Measurements from ENCODE around the gene SLC24A5. TPM values are rescaled to one million over a fixed set of nuclear protein-coding genes. Genes with fewer than 3 reads are reported as not detected.
A peak's percentile ranks its signal among the peaks of the same experiment; 100 is the strongest.

SLC24A5 gene
- total RNA-seq, 1 experiment from 2014 or later: not detected

DNA sequence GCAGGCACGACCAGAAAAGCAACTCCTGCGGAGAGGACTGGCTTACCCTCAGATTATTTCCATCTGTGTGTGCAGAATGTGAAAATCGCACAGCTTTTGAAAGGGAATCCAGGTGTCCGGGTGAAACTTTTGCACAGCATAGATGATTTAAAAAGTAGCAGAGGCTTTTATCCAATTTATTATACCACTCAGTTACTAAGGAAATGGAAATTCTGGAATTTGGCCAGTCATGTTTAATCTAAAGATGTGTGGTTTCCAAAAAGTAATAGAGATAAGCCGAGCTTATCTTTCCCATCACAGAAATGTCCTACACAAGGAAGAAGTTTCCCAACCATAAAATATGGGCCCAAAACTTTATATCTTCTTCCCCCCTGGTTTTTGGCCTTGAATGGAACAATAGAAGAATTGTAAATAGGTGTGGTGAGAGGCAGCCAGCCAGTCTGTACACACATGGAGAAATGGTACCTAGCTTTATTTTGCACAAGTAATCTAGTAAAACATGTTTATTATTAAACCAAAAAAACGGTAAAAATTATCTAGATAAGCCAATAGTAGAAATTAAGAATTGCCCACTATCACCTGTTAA, 19.3 kb upstream of the SLC24A5 start:
- no peak overlapping the region for H3K27ac ChIP-seq (ENCODE audit: low read length)
- no peaks in the 10 kb centered on the region for H3K4me1 ChIP-seq (ENCODE audit: low read length)
- H3K4me2 ChIP-seq (ENCODE audit: low read depth, low read length, poor library complexity, severe bottlenecking): no peak overlapping the region
- no peaks in the 10 kb centered on the region for H3K9me2 ChIP-seq (replicated peaks; ENCODE audit: insufficient read depth, low read length)
- DNase-seq: no peak
- no peaks in the 10 kb centered on the region for H4K20me1 ChIP-seq (ENCODE audit: insufficient read depth, low read depth, low read length)
- H3K36me3 ChIP-seq (ENCODE audit: insufficient read depth, low read length): no peaks in the 10 kb centered on the region
- H3K9ac ChIP-seq (ENCODE audit: low read length): no peak overlapping the region
- H2AFZ ChIP-seq (ENCODE audit: low read length): no peak overlapping the region
- H3K4me3 ChIP-seq (ENCODE audit: low read length): no peak overlapping the region
- H3K27me3 ChIP-seq (ENCODE audit: low read length): no peaks in the 10 kb centered on the region
- H3K79me2 ChIP-seq (ENCODE audit: low read length): no peaks in the 10 kb centered on the region
- H3K9me3 ChIP-seq (ENCODE audit: low read length): no peaks in the 10 kb centered on the region

DNA sequence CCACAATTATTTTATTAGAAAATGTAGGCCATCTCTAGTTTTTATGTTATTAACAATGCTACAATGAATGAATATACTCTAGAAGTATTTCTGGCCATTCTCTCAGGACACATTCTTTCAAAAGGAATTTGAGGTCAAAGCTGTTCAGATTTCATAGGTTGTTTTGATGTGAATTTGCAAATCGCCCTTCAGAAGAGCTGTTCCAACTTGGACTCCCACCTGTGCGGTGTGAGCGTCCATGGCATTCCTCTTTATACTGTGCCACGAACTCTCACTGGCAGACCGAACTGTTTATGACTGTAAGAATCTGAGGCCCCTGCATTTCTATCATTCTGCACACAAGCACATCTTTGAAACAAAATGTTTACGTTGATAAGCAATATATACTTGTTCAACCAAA, 18.6 kb upstream of the SLC24A5 start:
- Histone ChIP-seq H3K9me3 (ENCODE audit: low read length) (no peaks in the 10 kb centered on the region), H4K20me1 (ENCODE audit: insufficient read depth, low read depth, low read length) (no peaks in the 10 kb centered on the region), H3K4me1 (ENCODE audit: low read length) (no peaks in the 10 kb centered on the region), H3K4me3 (ENCODE audit: low read length) (no peak overlapping the region), H3K9ac (ENCODE audit: low read length) (no peak overlapping the region), H2AFZ (ENCODE audit: low read length) (no peak overlapping the region), H3K36me3 (ENCODE audit: insufficient read depth, low read length) (no peaks in the 10 kb centered on the region), H3K9me2 (replicated peaks; ENCODE audit: insufficient read depth, low read length) (no peaks in the 10 kb centered on the region), H3K27ac (ENCODE audit: low read length) (no peak overlapping the region), H3K79me2 (ENCODE audit: low read length) (no peaks in the 10 kb centered on the region), H3K27me3 (ENCODE audit: low read length) (no peaks in the 10 kb centered on the region), H3K4me2 (ENCODE audit: low read depth, low read length, poor library complexity, severe bottlenecking) (no peak overlapping the region)
- no peak for DNase-seq

DNA sequence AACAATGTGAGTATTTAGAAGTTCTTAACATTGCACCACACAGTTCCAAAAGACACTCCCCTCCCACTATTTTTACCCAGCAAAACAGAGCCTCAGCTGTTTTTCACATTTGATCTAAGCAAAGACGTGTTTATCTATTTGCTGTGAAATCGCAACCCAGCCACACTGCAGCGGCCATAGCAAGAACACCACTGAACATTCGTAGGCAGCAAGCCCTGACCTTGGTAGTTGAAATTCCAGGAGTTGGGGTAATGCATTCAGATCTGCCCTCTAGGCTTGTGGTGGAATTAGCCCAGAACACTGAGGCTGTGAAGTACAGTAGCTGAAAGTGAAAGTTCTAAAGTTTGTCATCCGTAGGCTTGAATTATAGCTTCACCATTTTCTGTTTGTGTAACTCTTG, 17.1 kb upstream of the SLC24A5 start:
- no peak overlapping the region for H2AFZ ChIP-seq (ENCODE audit: low read length)
- H3K4me1 ChIP-seq (ENCODE audit: low read length): no peaks in the 10 kb centered on the region
- no peaks in the 10 kb centered on the region for H3K36me3 ChIP-seq (ENCODE audit: insufficient read depth, low read length)
- no peaks in the 10 kb centered on the region for H3K9me3 ChIP-seq (ENCODE audit: low read length)
- no peaks in the 10 kb centered on the region for H3K27me3 ChIP-seq (ENCODE audit: low read length)
- no peak overlapping the region for H3K4me2 ChIP-seq (ENCODE audit: low read depth, low read length, poor library complexity, severe bottlenecking)
- no peak overlapping the region for H3K9ac ChIP-seq (ENCODE audit: low read length)
- no peak overlapping the region for H3K4me3 ChIP-seq (ENCODE audit: low read length)
- H3K27ac ChIP-seq (ENCODE audit: low read length): no peak overlapping the region
- H4K20me1 ChIP-seq (ENCODE audit: insufficient read depth, low read depth, low read length): no peaks in the 10 kb centered on the region
- H3K9me2 ChIP-seq (replicated peaks; ENCODE audit: insufficient read depth, low read length): no peaks in the 10 kb centered on the region
- no peaks in the 10 kb centered on the region for H3K79me2 ChIP-seq (ENCODE audit: low read length)
- DNase-seq: no peak

DNA sequence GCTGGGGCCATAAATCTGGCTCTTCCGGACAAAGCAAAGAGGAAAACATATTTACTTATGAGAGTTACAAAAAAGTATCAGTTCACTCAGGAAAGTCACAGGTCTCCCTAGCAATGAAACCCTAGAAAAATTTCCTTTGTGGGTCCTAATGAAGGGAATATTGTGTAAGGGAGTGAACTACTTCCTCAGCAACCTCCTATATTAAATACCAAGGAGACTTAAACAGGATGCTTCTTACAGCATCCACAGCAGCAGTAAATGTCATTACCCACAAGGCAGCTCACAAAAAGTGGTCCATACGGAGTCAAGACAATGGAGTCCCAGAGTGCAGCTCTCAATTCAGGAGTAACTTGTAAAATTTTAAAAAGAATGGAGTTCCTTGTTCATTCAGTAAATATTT, 14.9 kb upstream of the SLC24A5 start:
- Histone ChIP-seq H3K9me3 (ENCODE audit: low read length) (no peaks in the 10 kb centered on the region), H2AFZ (ENCODE audit: low read length) (no peak overlapping the region), H3K4me3 (ENCODE audit: low read length) (no peak overlapping the region), H3K27me3 (ENCODE audit: low read length) (no peaks in the 10 kb centered on the region), H3K4me1 (ENCODE audit: low read length) (no peaks in the 10 kb centered on the region), H3K4me2 (ENCODE audit: low read depth, low read length, poor library complexity, severe bottlenecking) (no peak overlapping the region), H3K9me2 (replicated peaks; ENCODE audit: insufficient read depth, low read length) (no peaks in the 10 kb centered on the region), H3K36me3 (ENCODE audit: insufficient read depth, low read length) (no peaks in the 10 kb centered on the region), H3K79me2 (ENCODE audit: low read length) (no peaks in the 10 kb centered on the region), H4K20me1 (ENCODE audit: insufficient read depth, low read depth, low read length) (no peaks in the 10 kb centered on the region), H3K9ac (ENCODE audit: low read length) (no peak overlapping the region), H3K27ac (ENCODE audit: low read length) (no peak overlapping the region)
- no peak for DNase-seq

DNA sequence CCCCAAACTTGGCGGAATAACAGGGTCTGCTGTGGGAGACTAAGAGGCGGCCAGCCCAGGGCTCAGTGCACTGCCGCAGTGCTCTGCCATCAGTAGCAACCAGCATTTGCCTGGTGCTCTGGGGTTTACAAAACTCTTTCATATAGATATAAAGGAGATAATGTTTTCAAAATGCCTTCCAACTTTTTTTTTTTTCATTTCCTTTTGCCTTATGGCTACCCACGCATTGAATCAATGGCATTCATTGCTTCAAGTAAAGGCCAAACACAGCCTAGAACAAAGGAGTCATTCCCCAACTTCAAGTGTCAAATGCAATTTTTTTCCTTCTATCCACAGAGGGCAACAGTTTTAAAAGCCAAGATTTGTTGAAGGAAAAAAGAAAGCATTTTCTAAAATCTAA, 11.6 kb upstream of the SLC24A5 start:
- no peak overlapping the region for H3K4me2 ChIP-seq (ENCODE audit: low read depth, low read length, poor library complexity, severe bottlenecking)
- H3K27ac ChIP-seq (ENCODE audit: low read length): no peak overlapping the region
- H4K20me1 ChIP-seq (ENCODE audit: insufficient read depth, low read depth, low read length): no peaks in the 10 kb centered on the region
- H3K27me3 ChIP-seq (ENCODE audit: low read length): no peaks in the 10 kb centered on the region
- H3K9me2 ChIP-seq (replicated peaks; ENCODE audit: insufficient read depth, low read length): no peaks in the 10 kb centered on the region
- H3K4me1 ChIP-seq (ENCODE audit: low read length): no peaks in the 10 kb centered on the region
- DNase-seq: no peak
- no peaks in the 10 kb centered on the region for H3K36me3 ChIP-seq (ENCODE audit: insufficient read depth, low read length)
- H3K4me3 ChIP-seq (ENCODE audit: low read length): no peak overlapping the region
- H2AFZ ChIP-seq (ENCODE audit: low read length): no peak overlapping the region
- no peaks in the 10 kb centered on the region for H3K79me2 ChIP-seq (ENCODE audit: low read length)
- no peak overlapping the region for H3K9ac ChIP-seq (ENCODE audit: low read length)
- no peaks in the 10 kb centered on the region for H3K9me3 ChIP-seq (ENCODE audit: low read length)

DNA sequence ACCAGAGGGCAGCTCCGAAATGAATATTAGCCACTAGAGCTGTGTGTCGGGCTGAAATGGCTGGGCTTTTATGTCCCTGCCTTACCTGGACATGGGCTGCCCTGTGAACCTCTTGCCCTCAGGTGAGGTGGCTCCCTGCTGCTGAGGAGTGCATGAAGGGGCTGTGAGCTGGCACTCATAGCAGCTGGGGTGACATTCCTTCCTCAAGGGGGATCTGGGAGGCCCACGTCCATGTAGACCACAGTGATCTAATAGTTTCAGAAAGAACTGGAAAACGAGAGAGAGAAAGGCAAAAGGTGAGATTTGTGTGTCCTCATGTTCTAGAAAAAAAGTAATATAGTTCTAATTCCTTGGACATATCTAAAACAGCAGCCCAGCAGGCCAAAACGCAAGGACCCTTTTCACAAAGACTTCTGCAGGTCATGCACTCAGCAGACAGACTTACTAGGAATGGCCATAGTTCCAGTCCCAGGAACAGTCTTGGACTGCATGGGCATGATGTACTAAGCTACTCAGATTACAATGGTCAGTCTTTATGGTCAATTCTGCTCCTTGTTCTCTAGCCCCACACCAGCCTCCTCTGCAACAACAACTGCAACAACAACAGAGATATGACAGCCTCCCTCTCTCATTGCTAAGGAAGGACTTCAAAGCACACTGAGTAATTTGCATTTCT, 10.8 kb upstream of the SLC24A5 start:
- Histone ChIP-seq H3K4me3 (ENCODE audit: low read length) (no peak overlapping the region), H3K9ac (ENCODE audit: low read length) (no peak overlapping the region), H3K4me1 (ENCODE audit: low read length) (no peaks in the 10 kb centered on the region), H3K9me2 (replicated peaks; ENCODE audit: insufficient read depth, low read length) (no peaks in the 10 kb centered on the region), H3K9me3 (ENCODE audit: low read length) (no peaks in the 10 kb centered on the region), H3K36me3 (ENCODE audit: insufficient read depth, low read length) (no peaks in the 10 kb centered on the region), H3K79me2 (ENCODE audit: low read length) (no peaks in the 10 kb centered on the region), H3K27me3 (ENCODE audit: low read length) (no peaks in the 10 kb centered on the region), H4K20me1 (ENCODE audit: insufficient read depth, low read depth, low read length) (no peaks in the 10 kb centered on the region), H3K4me2 (ENCODE audit: low read depth, low read length, poor library complexity, severe bottlenecking) (no peak overlapping the region), H2AFZ (ENCODE audit: low read length) (no peak overlapping the region), H3K27ac (ENCODE audit: low read length) (no peak overlapping the region)
- DNase-seq: no peak

DNA sequence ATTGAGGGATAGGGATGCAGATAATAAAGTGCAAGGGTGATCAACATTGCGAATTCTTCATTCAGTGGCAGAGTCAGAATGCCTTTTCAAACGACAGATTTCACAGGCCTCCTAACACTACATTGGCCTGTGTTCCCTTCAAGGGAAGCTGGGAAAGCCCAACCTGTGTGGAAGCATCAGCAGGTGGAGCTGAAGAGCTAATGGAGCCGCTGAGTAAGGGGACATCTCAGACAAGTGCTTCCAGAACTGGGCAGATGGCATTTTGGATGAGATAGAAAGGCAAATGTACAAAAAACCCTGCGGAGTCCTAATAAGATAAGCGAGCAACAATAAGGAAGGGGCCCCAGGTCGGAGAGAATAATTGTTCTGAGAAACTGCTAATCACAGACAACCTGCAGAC, 8.5 kb upstream of the SLC24A5 start:
- Histone ChIP-seq H3K9me2 (replicated peaks; ENCODE audit: insufficient read depth, low read length) (no peaks in the 10 kb centered on the region), H3K4me3 (ENCODE audit: low read length) (no peak overlapping the region)

DNA sequence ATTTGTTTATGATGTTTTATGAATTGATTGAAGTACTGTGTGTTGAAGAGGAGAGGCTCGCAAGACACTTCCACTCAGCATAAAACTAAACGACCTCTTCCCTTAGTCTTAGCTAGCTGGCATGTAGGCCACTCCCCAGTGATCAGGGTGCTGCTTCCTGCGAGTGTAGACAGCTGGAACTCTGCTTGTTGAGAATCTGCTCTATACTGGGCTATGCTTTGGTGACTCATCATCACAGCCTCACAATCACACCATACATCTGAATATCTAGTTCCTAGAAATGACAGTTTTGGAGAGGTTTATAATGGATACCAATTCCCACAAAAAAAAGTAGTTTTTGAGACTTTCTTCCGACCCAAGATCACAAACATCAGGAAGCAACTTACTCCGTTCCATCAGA, 1.5 kb upstream of the SLC24A5 start:
- no peaks in the 10 kb centered on the region for H4K20me1 ChIP-seq (ENCODE audit: insufficient read depth, low read depth, low read length)
- no peaks in the 10 kb centered on the region for H3K36me3 ChIP-seq (ENCODE audit: insufficient read depth, low read length)
- no peak overlapping the region for H2AFZ ChIP-seq (ENCODE audit: low read length)
- H3K9me3 ChIP-seq (ENCODE audit: low read length): no peaks in the 10 kb centered on the region
- H3K79me2 ChIP-seq (ENCODE audit: low read length): no peaks in the 10 kb centered on the region
- H3K4me3 ChIP-seq (ENCODE audit: low read length): no peak overlapping the region
- H3K27ac ChIP-seq (ENCODE audit: low read length): no peak overlapping the region
- no peak for DNase-seq
- no peak overlapping the region for H3K9ac ChIP-seq (ENCODE audit: low read length)
- H3K27me3 ChIP-seq (ENCODE audit: low read length): no peaks in the 10 kb centered on the region
- H3K4me1 ChIP-seq (ENCODE audit: low read length): peaks cover 13% of the 10 kb centered on the region
- no peak overlapping the region for H3K4me2 ChIP-seq (ENCODE audit: low read depth, low read length, poor library complexity, severe bottlenecking)
- no peaks in the 10 kb centered on the region for H3K9me2 ChIP-seq (replicated peaks; ENCODE audit: insufficient read depth, low read length)

More for the DNA sequence above, 8.5 kb upstream of the SLC24A5 start:
- no peak overlapping the region for H2AFZ ChIP-seq (ENCODE audit: low read length)
- no peaks in the 10 kb centered on the region for H3K27me3 ChIP-seq (ENCODE audit: low read length)
- no peaks in the 10 kb centered on the region for H4K20me1 ChIP-seq (ENCODE audit: insufficient read depth, low read depth, low read length)
- no peak overlapping the region for H3K4me2 ChIP-seq (ENCODE audit: low read depth, low read length, poor library complexity, severe bottlenecking)
- H3K27ac ChIP-seq (ENCODE audit: low read length): no peak overlapping the region
- H3K36me3 ChIP-seq (ENCODE audit: insufficient read depth, low read length): no peaks in the 10 kb centered on the region
- DNase-seq: peak; percentile 43
- H3K9me3 ChIP-seq (ENCODE audit: low read length): no peaks in the 10 kb centered on the region
- H3K9ac ChIP-seq (ENCODE audit: low read length): no peak overlapping the region
- no peaks in the 10 kb centered on the region for H3K79me2 ChIP-seq (ENCODE audit: low read length)
- no peaks in the 10 kb centered on the region for H3K4me1 ChIP-seq (ENCODE audit: low read length)
